ENCODE results near the gene KLK15. TPM values are rescaled to one million over a fixed set of nuclear protein-coding genes. Genes with fewer than 3 reads are reported as not detected.

Gene KLK15
- total and polyA plus RNA-seq, 2 of the 8 experiments (the other 6 are each of a cell fraction or from before 2014, with no cell fraction given) = not detected

GRCh38 chr19:50842130-50842529 lies 8.8 kb upstream of the KLK15 start:
- CTCF ChIA-PET (ENCODE audit: partially characterized antibody) = no interaction called here

More at GRCh38 chr19:50842130-50842529, 8.8 kb upstream of the KLK15 start:
- WGBS, 2 experiments (ENCODE audit: extremely low coverage in 1 of 2, insufficient coverage in 1 of 2, insufficient read length in 1 of 2, insufficient replicate concordance in 2 of 2, low coverage in 1 of 2, low lambda C conversion rate in 2 of 2, missing lambda C conversion rate in 1 of 2) = 91% methylated on average over 6 of the region's 6 CpGs; no CpG with 5 or more reads in 1 of the 2 experiments
- Histone ChIP-seq H3K4me2 (ENCODE audit: insufficient read depth in 1 of 2, low read depth in 2 of 2, low read length in 2 of 2) (no peak overlapping the region), H2BK12ac (ENCODE audit: low read depth, low read length) (no peak overlapping the region), H3K79me2 (ENCODE audit: control insufficient read depth in 1 of 2, insufficient read depth in 2 of 2, low read length in 2 of 2) (no peaks in the 10 kb centered on the region), H3K4me3 (ENCODE audit: extremely low read depth in 1 of 4, insufficient read depth in 2 of 4, low read depth in 3 of 4, low read length in 4 of 4) (no peak overlapping the region), H3K79me1 (ENCODE audit: low read depth, low read length) (no peaks in the 10 kb centered on the region), H3K23ac (ENCODE audit: insufficient read length) (no peak overlapping the region), H3K14ac (ENCODE audit: insufficient read length) (no peak overlapping the region), H2AK5ac (ENCODE audit: low read depth, low read length) (no peak overlapping the region), H3K56ac (replicated peaks; ENCODE audit: insufficient read length, low read depth, low read length) (no peak overlapping the region), H2BK20ac (ENCODE audit: low read length) (no peak overlapping the region), H3K9ac (replicated peaks in 1 of 4; ENCODE audit: extremely low read depth in 1 of 4, low read depth in 3 of 4, low read length in 3 of 4) (no peak overlapping the region), H3K36me3 (ENCODE audit: control insufficient read depth in 2 of 4, insufficient read depth in 4 of 4, low read length in 3 of 4) (no peaks in the 10 kb centered on the region), H2AFZ (ENCODE audit: low read length) (no peak overlapping the region), H4K5ac (ENCODE audit: insufficient read length, low read depth, low read length) (no peak overlapping the region), H3K18ac (ENCODE audit: extremely low read depth, low read length) (no peak overlapping the region), H3K27me3 (replicated peaks in 1 of 4; ENCODE audit: control insufficient read depth in 3 of 4, extremely low read depth in 1 of 4, insufficient read depth in 3 of 4, low read length in 3 of 4) (peaks cover 0 to 3% (median 0%) of the 10 kb centered on the region in 4 experiments; a peak in 4 of 7 replicates), H2BK15ac (ENCODE audit: low read length) (no peak overlapping the region), H4K8ac (ENCODE audit: extremely low read depth, insufficient read depth, low read length) (no peak overlapping the region), H3K4ac (replicated peaks; ENCODE audit: insufficient read length, low read depth, low read length) (no peak overlapping the region), H3K4me1 (replicated peaks in 1 of 4; ENCODE audit: control insufficient read depth in 3 of 4, insufficient read depth in 4 of 4, low read length in 3 of 4) (0 out of 7 replicates have a peak, but pooled peaks cover 0 to 2% (median 0%) of the 10 kb centered on the region in 4 experiments), H3K23me2 (ENCODE audit: low read depth, low read length) (no peaks in the 10 kb centered on the region), H3K27ac (ENCODE audit: low read depth, low read length) (no peak overlapping the region), H4K20me1 (replicated peaks in 1 of 2; ENCODE audit: control insufficient read depth in 1 of 2, insufficient read depth in 2 of 2, low read length in 2 of 2) (no peaks in the 10 kb centered on the region), H2BK120ac (replicated peaks; ENCODE audit: low read depth, low read length) (no peak overlapping the region), H2BK5ac (ENCODE audit: low read depth, low read length) (no peak overlapping the region), H4K91ac (replicated peaks; ENCODE audit: insufficient read length, low read length) (no peak overlapping the region), H3K9me3 (ENCODE audit: insufficient read depth in 2 of 2, low read depth in 1 of 2, low read length in 1 of 2) (0 out of 4 replicates have a peak, but pooled peaks cover 0 to 4% of the 10 kb centered on the region in 2 experiments)
- DNase-seq (ENCODE audit: low read depth in 1 of 2, low spot score in 2 of 2) (no peak), FAIRE-seq (no peak)
- TF ChIP-seq EZH2 (IDR thresholded peaks at IDR 0.05; ENCODE audit: low read depth, low read length, severe bottlenecking) (no peak), SIN3A (conservative IDR thresholded peaks at IDR 0.05 in 1 of 2, IDR thresholded peaks at IDR 0.05 in 1 of 2; ENCODE audit: low read depth in 1 of 2, low read length in 2 of 2) (no peak), KDM4A (IDR thresholded peaks at IDR 0.05; ENCODE audit: low read depth, low read length, severe bottlenecking) (no peak), RXRA (IDR thresholded peaks at IDR 0.05; ENCODE audit: insufficient read depth, low read depth, low read length) (no peak), GTF2F1 (IDR thresholded peaks at IDR 0.05; ENCODE audit: borderline replicate concordance, low read depth, low read length) (no peak), CREB1 (IDR thresholded peaks at IDR 0.05) (no peak), PHF8 (conservative IDR thresholded peaks at IDR 0.05; ENCODE audit: low read depth, low read length) (no peak), RBBP5 (IDR thresholded peaks at IDR 0.05; ENCODE audit: borderline replicate concordance, low read depth, low read length) (no peak), CBX8 (IDR thresholded peaks at IDR 0.05; ENCODE audit: borderline replicate concordance, low read depth, low read length) (no peak), CBX5 (IDR thresholded peaks at IDR 0.05; ENCODE audit: low read depth, low read length) (no peak), TEAD4 (IDR thresholded peaks at IDR 0.05; ENCODE audit: low read depth, low read length) (no peak), SP2 (IDR thresholded peaks at IDR 0.05; ENCODE audit: low read length) (no peak), SUZ12 (IDR thresholded peaks at IDR 0.05; ENCODE audit: low read length) (no peak)
- POLR2A ChIA-PET (ENCODE audit: partially characterized antibody) = no interaction called here

Data from H1 (cell line).